SK-N-DZ (cell line): ENCODE results near the gene ATL2.

Experiments used
- DNase-seq: peaks from one replicate; pipeline ENCODE4 v3.0.0-alpha.2; 2015; ENCODE audit warnings: low spot score

Gene ATL2

DNA sequence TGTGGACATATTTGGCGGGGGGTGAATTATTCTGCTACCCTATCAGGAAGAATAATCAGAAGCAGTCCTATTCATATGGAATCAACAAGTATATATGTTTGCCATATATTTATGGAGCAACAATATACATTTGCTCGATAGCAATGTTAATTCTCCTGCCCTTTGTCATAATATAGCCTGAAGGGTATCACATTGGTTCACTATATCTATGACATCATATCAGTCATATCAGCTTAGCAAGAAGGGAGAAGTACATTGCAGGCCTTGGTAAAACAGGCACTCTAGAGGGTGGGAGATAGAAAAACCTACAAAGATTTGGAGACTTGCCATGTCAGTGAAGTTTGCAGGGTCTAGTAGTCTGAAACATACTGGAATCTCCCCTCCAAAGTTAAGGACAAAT is 128.4 kb downstream of the ATL2 start:
- DNase-seq = no peak

DNA sequence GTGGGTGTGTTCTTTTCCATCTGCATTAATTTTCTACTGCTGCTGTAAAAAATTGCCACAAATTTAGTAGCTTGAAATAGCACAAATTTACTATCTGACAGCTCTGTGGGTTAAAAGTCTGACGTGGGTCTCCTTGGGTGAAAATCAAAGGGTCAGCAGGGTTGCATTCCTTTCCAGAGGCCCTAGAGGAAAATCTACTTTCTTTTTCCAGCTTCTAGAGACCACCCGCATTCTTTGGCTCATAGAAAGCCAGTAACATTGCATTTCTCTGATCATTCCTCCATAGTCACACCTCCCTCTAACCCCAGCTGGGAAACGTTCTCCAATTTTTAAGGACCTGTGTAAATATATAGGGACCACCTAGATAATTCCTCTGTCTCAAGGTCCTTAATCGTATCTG is 128.8 kb downstream of the ATL2 start:
- DNase-seq = no peak

DNA sequence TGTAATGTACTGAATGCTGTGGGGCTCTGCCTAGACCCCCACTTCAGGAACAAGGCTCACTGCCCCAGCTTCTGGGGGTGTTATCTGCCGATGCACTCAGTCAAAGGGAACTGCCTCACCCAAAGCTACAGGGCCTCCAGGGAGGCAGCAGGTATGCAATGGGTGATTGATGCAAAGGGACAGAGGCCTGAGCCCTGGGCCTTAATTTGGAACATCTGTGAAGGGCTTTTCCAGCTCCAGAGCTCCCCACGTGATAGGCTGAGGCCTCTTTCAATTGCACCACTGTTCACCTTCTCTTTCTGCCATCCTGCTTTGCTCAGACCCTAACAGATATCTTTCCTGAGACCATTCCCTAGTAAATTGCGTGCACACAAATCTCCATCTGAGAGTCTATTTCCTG is 131.0 kb downstream of the ATL2 start:
- peak; percentile 41 for DNase-seq

DNA sequence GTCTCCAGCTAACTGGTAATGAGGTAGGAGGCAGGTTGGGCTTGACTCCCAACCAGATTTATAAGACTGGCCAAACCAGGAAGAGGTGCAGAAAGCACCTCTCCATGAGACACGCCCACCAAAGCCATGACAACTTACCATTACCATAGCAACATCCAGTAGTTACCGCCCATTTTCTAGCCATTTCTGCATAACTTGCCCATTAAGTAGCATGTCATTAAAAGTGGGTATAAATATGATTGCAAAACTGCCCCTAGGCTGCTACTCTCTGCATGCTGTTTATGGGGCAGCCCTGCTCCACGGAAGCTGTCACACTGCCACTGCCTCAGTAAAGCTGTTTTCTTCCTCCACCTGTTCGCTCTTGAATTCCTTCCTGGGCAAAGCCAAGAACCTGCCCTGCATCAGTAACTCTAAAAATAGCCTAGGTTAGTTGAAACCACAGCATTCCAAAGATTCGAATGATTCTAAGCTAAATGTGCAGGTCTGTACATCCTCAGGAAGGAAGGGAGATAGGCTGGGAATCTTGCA is 131.9 kb downstream of the ATL2 start:
- DNase-seq = no peak

DNA sequence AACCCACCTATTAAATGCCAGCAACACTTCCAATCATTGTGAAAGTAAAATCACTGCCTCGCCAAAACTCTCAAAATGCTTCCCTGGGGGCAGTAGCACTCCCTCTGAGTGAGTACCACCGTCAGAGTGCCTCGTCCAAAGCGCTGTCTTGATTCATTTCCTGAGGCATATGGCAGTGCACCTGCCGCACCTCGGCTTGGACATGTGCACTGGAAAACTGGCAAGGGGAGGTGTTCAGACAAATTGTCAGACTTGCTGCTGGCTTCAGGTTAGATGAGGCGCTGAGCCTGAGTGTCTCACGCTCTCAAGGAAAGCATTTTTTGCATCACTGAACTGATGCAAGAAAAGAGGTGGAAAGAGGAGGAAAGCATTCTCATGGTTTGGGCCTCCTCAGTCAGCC is 132.8 kb downstream of the ATL2 start:
- DNase-seq = no peak
